NCI-H2107 treated with DMSO at 0.1 percent for 48 hours (cell line): Measurements from ENCODE around the gene HOXC13.

Source experiments
- DNase-seq: peaks from one replicate; lab custom pipeline; 2025; ENCODE audit not compliant: unreplicated experiment; lab: John Stamatoyannopoulos, UW

The HOXC13 gene

GRCh38 chr12:53968214-53969127, 29.8 kb downstream of the HOXC13 start:
- DNase-seq = no peak

DNA sequence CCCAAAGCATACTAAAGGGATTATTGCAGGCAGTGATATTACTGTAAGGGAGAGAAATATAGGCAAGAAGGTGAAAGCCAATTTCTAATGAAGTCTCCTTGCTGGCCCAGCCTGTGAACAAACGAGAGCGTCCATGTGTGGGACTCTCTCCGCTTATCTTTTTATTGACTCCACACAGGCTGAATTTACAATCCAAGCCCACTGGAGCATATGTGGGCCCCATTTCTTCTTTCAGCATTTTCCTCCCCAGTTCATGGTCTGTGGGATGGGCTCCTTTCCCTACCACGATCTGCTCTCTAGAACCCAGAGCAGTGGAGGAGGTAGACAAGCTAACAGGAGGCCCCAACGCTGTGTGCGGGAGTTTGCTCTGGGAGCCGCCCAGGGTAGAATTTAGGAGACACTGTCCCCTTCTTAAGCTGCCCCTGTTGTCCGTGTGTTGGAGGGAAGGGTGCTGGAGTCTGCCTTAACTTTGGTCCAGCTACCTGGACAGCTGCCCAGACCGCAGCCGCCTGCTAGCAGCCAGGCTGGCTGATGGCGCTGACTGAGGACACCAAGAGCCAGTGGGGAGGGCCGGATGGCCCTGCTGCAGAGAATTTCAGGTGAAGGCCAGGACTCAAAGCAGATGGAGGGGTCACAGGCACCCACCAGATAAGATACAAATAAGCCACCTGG, 31.1 kb downstream of the HOXC13 start:
- no peak for DNase-seq

DNA sequence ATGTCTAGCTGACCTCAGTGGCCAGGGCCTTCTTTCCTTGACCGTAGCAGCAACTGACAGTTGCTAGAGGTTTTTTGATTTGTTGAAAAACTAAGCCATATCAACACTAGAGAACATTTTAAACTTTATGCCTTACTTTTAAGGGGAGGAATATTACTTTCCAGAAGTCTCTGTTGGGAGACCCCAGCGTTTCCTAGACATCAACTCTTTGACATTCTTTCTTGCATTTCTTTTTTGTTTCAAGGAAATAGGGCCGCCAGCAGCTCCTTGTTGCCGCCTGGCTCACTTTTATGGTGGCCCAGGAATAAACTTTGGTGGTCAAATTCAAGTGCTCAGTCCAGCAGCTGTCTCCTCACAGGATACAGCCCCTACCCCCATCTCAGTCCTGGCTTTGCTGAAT, 31.8 kb downstream of the HOXC13 start:
- DNase-seq = no peak

DNA sequence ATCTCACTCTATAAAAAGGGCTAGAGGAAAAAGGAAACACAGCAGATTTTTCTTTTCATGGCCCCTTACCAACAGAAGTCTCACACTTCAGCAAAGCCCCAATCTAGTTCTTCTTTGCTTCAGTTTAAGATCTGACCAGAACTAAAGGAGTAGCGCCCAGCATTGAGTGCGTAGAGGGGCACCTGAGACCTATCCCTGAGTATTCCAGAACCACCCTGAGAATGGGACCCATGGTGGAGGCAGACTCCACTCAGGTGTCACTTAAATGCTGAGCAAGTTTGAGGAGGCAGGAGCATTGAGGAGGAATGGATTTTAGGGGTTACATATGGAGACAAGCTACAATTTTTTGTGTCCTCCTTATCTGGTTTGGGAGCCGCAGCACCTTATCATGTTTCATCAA, 32.5 kb downstream of the HOXC13 start:
- DNase-seq = no peak

DNA sequence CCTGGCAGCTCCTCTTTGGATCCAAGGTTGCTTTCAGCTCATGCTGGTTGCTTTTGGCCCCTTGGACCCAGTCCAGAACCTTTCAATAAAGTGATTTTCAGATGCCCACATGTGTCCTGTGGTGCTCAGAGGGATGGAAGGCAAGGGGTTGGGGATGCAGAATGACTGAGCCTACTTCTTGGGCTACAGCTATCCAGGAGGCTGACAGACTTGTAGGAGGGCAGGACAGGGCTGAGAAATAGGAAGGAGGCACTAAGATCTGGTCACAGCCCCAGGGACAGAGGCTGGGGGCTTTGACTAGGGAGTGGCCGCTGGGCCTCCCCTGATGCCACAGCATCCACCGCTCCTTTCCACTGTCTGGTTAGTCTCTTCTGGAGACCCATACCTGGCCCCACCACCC, 33.1 kb downstream of the HOXC13 start:
- DNase-seq = no peak

- DNase-seq = no peak
These were observed 33.6 kb downstream of the HOXC13 start for GRCh38 chr12:53972152-53972702.

DNA sequence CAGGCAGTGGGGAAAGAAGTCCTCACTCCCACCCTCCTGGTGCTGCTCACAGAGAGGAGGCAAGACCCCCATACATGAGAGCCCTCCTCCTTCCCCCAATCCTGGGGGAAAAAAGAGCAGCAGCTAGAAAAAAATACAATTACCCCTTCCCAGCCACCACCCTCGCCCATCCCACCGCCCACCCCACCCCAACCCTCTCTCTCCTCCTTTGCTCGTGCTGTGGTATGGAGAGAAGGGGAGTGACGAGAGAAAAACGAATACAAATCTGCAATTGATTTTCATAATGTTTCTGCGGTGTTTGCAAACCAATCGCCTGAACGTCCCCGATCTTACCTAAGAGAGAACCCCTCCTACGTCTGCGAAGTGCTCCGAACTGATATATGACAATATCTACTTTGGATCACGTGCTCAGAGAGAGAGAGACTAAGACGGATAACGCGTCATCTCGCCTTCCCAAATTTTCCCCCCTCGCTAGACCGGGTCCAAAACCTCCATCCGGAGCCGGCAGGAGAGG, 34.1 kb downstream of the HOXC13 start, which contains the start of gene HOXC11:
TSS of gene HOXC11 (plus strand) at position 405 of the 514 bp plus-strand sequence. CDS start 116 bp downstream, outside the sequence.
- DNase-seq = no peak

DNA sequence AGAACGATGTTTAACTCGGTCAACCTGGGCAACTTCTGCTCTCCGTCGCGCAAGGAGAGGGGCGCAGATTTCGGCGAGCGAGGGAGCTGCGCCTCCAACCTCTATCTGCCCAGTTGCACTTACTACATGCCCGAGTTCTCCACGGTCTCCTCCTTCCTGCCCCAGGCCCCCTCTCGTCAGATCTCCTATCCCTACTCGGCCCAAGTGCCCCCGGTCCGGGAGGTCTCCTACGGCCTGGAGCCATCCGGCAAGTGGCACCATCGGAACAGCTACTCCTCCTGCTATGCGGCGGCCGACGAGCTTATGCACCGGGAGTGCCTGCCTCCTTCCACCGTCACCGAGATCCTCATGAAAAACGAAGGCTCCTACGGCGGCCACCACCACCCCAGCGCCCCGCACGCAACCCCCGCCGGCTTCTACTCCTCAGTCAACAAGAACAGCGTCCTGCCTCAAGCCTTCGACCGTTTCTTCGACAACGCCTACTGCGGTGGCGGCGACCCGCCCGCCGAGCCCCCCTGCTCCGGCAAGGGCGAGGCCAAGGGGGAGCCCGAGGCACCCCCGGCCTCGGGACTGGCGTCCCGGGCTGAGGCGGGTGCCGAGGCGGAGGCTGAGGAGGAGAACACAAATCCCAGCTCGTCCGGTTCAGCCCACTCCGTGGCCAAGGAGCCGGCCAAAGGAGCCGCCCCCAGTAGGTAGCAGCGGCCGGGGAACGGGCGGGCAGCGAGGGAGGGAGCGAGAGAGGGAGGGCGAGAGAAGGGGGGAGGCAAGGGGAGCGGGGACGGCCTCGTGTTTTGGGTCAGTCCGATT, 34.8 kb downstream of the HOXC13 start:
- DNase-seq = no peak

- no peak for DNase-seq
These were observed 35.7 kb downstream of the HOXC13 start, which contains the start of gene HOTAIR for GRCh38 chr12:53974084-53975063. Gene HOTAIR (minus strand): TSS chr12:53974954.

DNA sequence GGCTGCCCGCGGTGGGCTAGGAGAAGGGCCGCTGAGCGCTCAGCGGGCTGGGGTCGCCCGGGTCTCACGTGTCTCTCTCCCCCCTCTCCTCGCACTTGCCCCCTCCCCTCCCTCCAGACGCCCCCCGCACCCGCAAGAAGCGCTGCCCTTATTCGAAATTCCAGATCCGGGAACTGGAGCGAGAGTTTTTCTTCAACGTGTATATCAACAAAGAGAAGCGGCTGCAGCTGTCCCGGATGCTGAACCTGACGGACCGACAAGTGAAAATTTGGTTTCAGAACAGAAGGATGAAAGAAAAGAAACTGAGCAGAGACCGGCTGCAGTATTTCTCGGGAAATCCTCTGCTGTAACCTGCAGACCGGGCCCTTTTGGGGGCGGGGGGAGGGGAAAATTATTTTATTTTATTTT, 36.4 kb downstream of the HOXC13 start:
- no peak for DNase-seq

- DNase-seq = no peak
These were observed 37.0 kb downstream of the HOXC13 start for GRCh38 chr12:53975479-53976152.

GRCh38 chr12:53976172-53976822, 37.7 kb downstream of the HOXC13 start:
- no peak for DNase-seq

- no peak for DNase-seq
These were observed 38.4 kb downstream of the HOXC13 start for GRCh38 chr12:53976823-53977595.

DNA sequence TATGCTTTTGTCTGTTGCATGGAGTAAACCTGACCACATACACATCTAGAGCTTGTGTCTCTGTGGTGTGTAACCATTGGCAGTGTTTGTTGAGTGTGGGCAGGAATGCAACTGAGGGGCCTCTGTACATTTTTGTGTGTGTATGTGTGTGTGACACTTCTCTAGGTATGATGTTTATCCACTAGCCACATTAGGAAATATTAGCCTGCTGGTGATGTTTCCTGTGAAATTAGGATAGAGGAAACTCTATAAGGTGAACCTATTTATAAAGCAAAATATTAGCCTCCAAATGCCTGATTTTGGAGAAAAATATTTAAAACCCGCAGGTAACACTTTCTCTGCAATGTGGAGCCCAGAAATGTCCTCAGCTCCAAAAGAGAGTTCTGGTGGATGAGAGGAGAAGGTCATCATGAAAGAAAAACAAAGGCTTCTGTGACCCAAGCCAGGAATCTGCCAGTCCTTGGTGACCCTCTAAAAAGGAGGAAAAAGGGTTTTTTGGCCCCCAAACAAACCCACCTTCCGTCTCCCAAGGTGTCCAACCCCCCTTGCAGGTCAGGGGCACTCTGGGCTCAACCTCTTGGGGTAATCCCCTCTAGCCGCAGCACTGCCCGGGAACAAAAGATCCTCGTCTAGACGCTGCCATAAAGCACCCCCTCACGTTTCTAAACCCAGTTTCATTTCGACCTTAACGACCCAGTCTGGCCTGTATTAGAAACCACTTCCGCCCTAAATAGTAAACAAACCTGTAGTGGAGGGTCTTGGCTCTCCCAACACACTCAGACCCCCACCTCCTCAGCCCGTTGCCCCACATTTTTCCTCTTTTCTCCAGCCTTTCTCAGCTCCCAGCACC, 39.2 kb downstream of the HOXC13 start:
- DNase-seq = no peak

DNA sequence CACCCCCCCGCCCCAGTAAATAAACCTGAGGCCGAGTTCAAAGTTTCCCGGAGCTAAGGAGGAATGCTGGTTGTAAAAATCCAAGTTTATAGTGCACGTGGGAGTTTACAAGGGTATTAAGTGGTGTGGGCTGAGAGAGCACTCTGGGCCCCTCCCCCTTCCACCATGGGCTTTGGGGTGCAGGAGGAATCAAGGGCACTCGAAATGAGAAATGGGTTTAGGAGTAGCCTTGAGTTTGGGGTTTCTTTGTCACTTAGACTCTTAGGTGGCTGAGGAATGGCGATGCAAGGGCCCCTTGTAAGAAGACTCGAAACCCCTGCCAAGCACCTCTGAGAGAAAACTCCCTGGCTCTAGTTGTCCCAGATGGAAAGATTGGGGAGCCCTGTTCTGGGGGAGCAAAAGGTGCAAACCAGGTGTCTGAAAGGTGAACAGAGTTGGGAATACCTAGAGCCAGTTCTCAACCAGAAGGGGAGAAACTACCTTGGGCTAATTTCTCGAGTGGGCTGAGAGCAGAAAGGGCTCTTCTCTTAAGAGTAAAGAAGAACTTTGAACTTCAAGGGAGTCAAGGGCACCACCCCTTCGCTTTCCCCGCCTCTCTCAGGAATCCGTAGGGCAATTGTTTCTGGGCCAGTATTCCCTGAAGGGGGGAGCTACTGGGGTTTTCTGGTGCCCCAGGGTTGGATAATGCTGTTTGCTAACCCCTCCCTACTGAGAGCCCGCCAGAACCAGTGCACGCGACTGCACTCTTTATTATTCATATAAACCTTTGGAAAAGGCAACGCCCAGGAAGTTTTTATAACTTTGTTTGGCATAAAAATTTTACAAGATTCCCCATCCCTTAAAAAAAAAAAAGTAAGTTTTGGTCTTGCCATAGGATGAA, 40.1 kb downstream of the HOXC13 start:
- DNase-seq = no peak
